HCT116 (cell line): Measurements from ENCODE around the gene EPHA2.

Experiments
- CBX3 ChIP-seq: IDR thresholded peaks from 2 replicates; pipeline ENCODE4 v1.6.1; 2012; ENCODE audit warnings: low read depth
- CTCF ChIP-seq, 3 experiments: fragments of 200-600 bp in 1 of 3; sonication (generic) in 1 of 3; IDR thresholded peaks in 2 of 3; conservative IDR thresholded peaks in 1 of 3; 2 replicates each; pipeline ENCODE4 v1.5.1; 2012 to 2017; ENCODE audit warnings: low read depth in 2 of 3, low read length in 2 of 3, antibody characterized with exemption in 1 of 3, borderline replicate concordance in 1 of 3, control low read depth in 1 of 3, mild to moderate bottlenecking in 1 of 3, mixed read lengths in 1 of 3, mixed run types in 1 of 3, moderate library complexity in 1 of 3; ENCODE audit not compliant: insufficient read depth in 1 of 3
- ELF1 ChIP-seq: IDR thresholded peaks from 2 replicates; pipeline ENCODE4 v1.6.1; 2012; ENCODE audit warnings: low read depth, borderline replicate concordance
- EZH2 ChIP-seq: fragments of 200-600 bp; sonication (generic); IDR thresholded peaks from 2 replicates; pipeline ENCODE4 v1.6.1; 2017; ENCODE audit warnings: antibody characterized with exemption, mixed run types
- POLR2A ChIP-seq: IDR thresholded peaks from 2 replicates; pipeline ENCODE4 v1.7.0; 2011; ENCODE audit warnings: borderline replicate concordance; ENCODE audit not compliant: insufficient read depth, insufficient read length; ENCODE audit errors: extremely low read depth
- POLR2AphosphoS5 ChIP-seq: IDR thresholded peaks from 2 replicates; pipeline ENCODE4 v1.6.1; 2011; ENCODE audit warnings: mild to moderate bottlenecking, low read depth, low read length, moderate library complexity
- RAD21 ChIP-seq: IDR thresholded peaks from 2 replicates; pipeline ENCODE4 v1.6.1; 2012; ENCODE audit warnings: low read depth, mild to moderate bottlenecking
- SIN3A ChIP-seq: IDR thresholded peaks from 2 replicates; pipeline ENCODE4 v1.6.1; 2012; ENCODE audit warnings: low read depth
- SRF ChIP-seq: IDR thresholded peaks from 2 replicates; pipeline ENCODE4 v1.6.1; 2012; ENCODE audit warnings: low read depth
- TCF7L2 ChIP-seq: IDR thresholded peaks from 2 replicates; pipeline ENCODE4 v1.7.0; 2011; ENCODE audit warnings: borderline replicate concordance, inconsistent platforms; ENCODE audit not compliant: insufficient read depth, insufficient read length; ENCODE audit errors: extremely low read depth
- YY1 ChIP-seq: IDR thresholded peaks from 2 replicates; pipeline ENCODE4 v1.6.1; 2011; ENCODE audit warnings: low read length, low read depth, moderate library complexity, mild to moderate bottlenecking; ENCODE audit not compliant: insufficient replicate concordance; ENCODE audit errors: extremely low read depth
- ZFX ChIP-seq: fragments of 450-650 bp; IDR thresholded peaks from 2 replicates; pipeline ENCODE4 v1.6.1; 2017
- TF ChIP-seq, protein P1 (sequence below): IDR thresholded peaks from 2 replicates; pipeline ENCODE4 v1.6.1; 2011; ENCODE audit warnings: mild to moderate bottlenecking, low read length, moderate library complexity; ENCODE audit not compliant: insufficient replicate concordance; ENCODE audit errors: extremely low read depth
- TF ChIP-seq, protein P2 (sequence below): IDR thresholded peaks from 2 replicates; pipeline ENCODE4 v1.6.1; 2012; ENCODE audit warnings: low read depth

DNA sequence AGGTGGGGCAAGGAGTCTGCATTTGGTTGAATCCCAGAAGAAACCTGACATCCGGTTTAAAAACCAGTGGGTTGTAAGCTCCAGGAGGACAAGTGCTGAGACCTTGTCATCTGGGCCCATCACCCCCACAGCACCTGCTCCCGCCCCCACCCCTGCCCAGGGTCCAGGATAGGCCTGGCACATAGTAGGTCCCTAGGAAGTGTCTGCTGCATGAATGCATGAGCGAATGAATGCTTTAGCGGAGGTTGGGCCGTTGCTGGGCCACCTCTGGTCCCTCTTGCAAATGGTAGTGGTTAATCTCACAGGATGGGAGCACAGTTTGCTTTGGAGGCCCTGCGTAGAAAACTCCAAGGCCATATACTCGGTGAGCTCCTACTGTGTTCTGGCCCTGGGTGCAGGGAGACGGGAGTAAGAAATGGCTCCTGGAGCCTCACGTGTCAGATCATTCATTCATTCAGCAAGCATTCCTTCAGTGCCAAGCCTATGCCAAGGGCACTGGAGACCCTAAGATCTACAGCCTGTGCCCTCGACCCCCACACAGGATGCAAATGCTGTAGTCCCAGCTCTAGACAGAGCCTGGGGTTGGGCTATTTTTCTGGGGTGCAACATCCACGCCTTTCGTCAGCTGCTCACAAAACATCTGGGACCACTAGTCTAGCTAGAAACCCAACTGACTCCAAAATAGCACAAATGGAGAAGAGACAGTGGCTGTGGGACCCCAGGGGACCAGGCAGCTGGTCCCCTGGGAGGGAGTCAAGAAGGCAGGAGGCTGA lies 28.9 kb downstream of the EPHA2 start:
- TF ChIP-seq CTCF (IDR thresholded peaks at IDR 0.05 in 2 of 3, conservative IDR thresholded peaks at IDR 0.05 in 1 of 3; ENCODE audit: borderline replicate concordance in 1 of 3, insufficient read depth in 1 of 3, low read depth in 2 of 3, low read length in 2 of 3) (no peak), EZH2 (no peak), YY1 (no peak), ZFX (no peak), POLR2AphosphoS5 (no peak), TCF7L2 (no peak), SRF (no peak), CBX3 (no peak), SIN3A (no peak), POLR2A (no peak), RAD21 (no peak), ELF1 (no peak)
- TF ChIP-seq, protein P1, sequence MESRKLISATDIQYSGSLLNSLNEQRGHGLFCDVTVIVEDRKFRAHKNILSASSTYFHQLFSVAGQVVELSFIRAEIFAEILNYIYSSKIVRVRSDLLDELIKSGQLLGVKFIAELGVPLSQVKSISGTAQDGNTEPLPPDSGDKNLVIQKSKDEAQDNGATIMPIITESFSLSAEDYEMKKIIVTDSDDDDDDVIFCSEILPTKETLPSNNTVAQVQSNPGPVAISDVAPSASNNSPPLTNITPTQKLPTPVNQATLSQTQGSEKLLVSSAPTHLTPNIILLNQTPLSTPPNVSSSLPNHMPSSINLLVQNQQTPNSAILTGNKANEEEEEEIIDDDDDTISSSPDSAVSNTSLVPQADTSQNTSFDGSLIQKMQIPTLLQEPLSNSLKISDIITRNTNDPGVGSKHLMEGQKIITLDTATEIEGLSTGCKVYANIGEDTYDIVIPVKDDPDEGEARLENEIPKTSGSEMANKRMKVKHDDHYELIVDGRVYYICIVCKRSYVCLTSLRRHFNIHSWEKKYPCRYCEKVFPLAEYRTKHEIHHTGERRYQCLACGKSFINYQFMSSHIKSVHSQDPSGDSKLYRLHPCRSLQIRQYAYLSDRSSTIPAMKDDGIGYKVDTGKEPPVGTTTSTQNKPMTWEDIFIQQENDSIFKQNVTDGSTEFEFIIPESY, result no peak
- TF ChIP-seq, protein P2, sequence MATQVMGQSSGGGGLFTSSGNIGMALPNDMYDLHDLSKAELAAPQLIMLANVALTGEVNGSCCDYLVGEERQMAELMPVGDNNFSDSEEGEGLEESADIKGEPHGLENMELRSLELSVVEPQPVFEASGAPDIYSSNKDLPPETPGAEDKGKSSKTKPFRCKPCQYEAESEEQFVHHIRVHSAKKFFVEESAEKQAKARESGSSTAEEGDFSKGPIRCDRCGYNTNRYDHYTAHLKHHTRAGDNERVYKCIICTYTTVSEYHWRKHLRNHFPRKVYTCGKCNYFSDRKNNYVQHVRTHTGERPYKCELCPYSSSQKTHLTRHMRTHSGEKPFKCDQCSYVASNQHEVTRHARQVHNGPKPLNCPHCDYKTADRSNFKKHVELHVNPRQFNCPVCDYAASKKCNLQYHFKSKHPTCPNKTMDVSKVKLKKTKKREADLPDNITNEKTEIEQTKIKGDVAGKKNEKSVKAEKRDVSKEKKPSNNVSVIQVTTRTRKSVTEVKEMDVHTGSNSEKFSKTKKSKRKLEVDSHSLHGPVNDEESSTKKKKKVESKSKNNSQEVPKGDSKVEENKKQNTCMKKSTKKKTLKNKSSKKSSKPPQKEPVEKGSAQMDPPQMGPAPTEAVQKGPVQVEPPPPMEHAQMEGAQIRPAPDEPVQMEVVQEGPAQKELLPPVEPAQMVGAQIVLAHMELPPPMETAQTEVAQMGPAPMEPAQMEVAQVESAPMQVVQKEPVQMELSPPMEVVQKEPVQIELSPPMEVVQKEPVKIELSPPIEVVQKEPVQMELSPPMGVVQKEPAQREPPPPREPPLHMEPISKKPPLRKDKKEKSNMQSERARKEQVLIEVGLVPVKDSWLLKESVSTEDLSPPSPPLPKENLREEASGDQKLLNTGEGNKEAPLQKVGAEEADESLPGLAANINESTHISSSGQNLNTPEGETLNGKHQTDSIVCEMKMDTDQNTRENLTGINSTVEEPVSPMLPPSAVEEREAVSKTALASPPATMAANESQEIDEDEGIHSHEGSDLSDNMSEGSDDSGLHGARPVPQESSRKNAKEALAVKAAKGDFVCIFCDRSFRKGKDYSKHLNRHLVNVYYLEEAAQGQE, result no peak
